GM21576 (cell line): ENCODE data around the gene RAPGEF3.

Experiments used
- ATAC-seq: cut with Tn5 transposase; IDR thresholded peaks from one replicate; pipeline ENCODE4 v1.9.1; 2021; ENCODE audit warnings: mild to moderate bottlenecking, moderate library complexity; ENCODE audit not compliant: unreplicated experiment

Gene RAPGEF3

GRCh38 chr12:47777741-47778558 is 19.3 kb upstream of the RAPGEF3 start:
- no peak for ATAC-seq

- no peak for ATAC-seq
Measured at GRCh38 chr12:47777151-47777550, 18.5 kb upstream of the RAPGEF3 start.

- ATAC-seq = no peak
Measured at GRCh38 chr12:47776471-47777143, 17.9 kb upstream of the RAPGEF3 start.

- no peak for ATAC-seq
Measured at GRCh38 chr12:47775100-47775911, 16.6 kb upstream of the RAPGEF3 start.

- ATAC-seq = no peak
Measured at GRCh38 chr12:47774663-47775062, 16.0 kb upstream of the RAPGEF3 start.

- ATAC-seq = no peak
Measured at GRCh38 chr12:47773858-47774580, 15.3 kb upstream of the RAPGEF3 start.

- peak; percentile 85 for ATAC-seq
Measured at GRCh38 chr12:47773062-47773857, 14.6 kb upstream of the RAPGEF3 start, which contains the start of gene SLC48A1. SLC48A1 (plus strand) TSS chr12:47773238; CDS start chr12:47773305, 67 bp downstream.

GRCh38 chr12:47772738-47773061 is 14.0 kb upstream of the RAPGEF3 start:
- no peak for ATAC-seq

- ATAC-seq = no peak
Measured at GRCh38 chr12:47772094-47772660, 13.5 kb upstream of the RAPGEF3 start.

GRCh38 chr12:47771304-47771703 is 12.6 kb upstream of the RAPGEF3 start:
- ATAC-seq = no peak

- no peak for ATAC-seq
Measured at GRCh38 chr12:47770086-47770726, 11.5 kb upstream of the RAPGEF3 start.

GRCh38 chr12:47769234-47770085 is 10.8 kb upstream of the RAPGEF3 start:
- ATAC-seq = no peak

GRCh38 chr12:47768323-47768811 is 9.7 kb upstream of the RAPGEF3 start:
- ATAC-seq = no peak

- ATAC-seq = no peak
Measured at GRCh38 chr12:47767216-47767724, 8.6 kb upstream of the RAPGEF3 start.

- no peak for ATAC-seq
Measured at GRCh38 chr12:47766502-47767215, 8.0 kb upstream of the RAPGEF3 start.

- ATAC-seq = no peak
Measured at GRCh38 chr12:47763481-47764346, 5.0 kb upstream of the RAPGEF3 start.
